ENCODE data around the gene LRRC2. TPM values are rescaled to one million over a fixed set of nuclear protein-coding genes. Genes with fewer than 3 reads are reported as not detected.
A peak's percentile ranks its signal among the peaks of the same experiment; 100 is the strongest.

Gene LRRC2
- total RNA-seq, 4 donors from 2014 or later: 1.0 to 3.5 (median 3.3) TPM

GRCh38 chr3:46564190-46565021 lies 1.7 kb downstream of the LRRC2 start:
- 81 to 84% methylated on average over 5 of the region's 5 CpGs for WGBS, 2 donors
- intact Hi-C loops (cut with DNase I; ENCODE audit: low total_unique reads): no loop called here
- TF ChIP-seq CTCF (IDR thresholded peaks at IDR 0.05) (no peak), POLR2A (IDR thresholded peaks at IDR 0.05) (no peak)
- peak in 1 of 2 donors; percentile 83 for DNase-seq (ENCODE audit: low spot score in 2 of 2)
- no peak overlapping the region for H3K4me3 ChIP-seq (ENCODE audit: low read depth, poor library complexity, severe bottlenecking)

- intact Hi-C loops (cut with DNase I; ENCODE audit: low total_unique reads): no loop called here
- TF ChIP-seq POLR2A (IDR thresholded peaks at IDR 0.05) (no peak), CTCF (IDR thresholded peaks at IDR 0.05) (no peak)
- DNase-seq (ENCODE audit: low spot score in 2 of 2): peak in 1 of 2 donors; percentile 31
- H3K4me3 ChIP-seq (ENCODE audit: low read depth, poor library complexity, severe bottlenecking): no peak overlapping the region
- 96 to 100% methylated on average over 1 of the region's 1 CpG for WGBS, 2 donors
These were observed 4.2 kb downstream of the LRRC2 start for GRCh38 chr3:46561951-46562350.

GRCh38 chr3:46561511-46561910 lies 4.6 kb downstream of the LRRC2 start:
- intact Hi-C loops (cut with DNase I; ENCODE audit: low total_unique reads): no loop called here
- no peak for TF ChIP-seq CTCF (IDR thresholded peaks at IDR 0.05)
- TF ChIP-seq POLR2A (IDR thresholded peaks at IDR 0.05): no peak
- DNase-seq (ENCODE audit: low spot score in 2 of 2): peak in 1 of 2 donors; percentile 62
- WGBS, 2 donors: 88 to 97% methylated on average over 2 of the region's 2 CpGs
- no peak overlapping the region for H3K4me3 ChIP-seq (ENCODE audit: low read depth, poor library complexity, severe bottlenecking)

GRCh38 chr3:46559091-46559704 lies 6.9 kb downstream of the LRRC2 start:
- H3K4me3 ChIP-seq (ENCODE audit: low read depth, poor library complexity, severe bottlenecking): no peak overlapping the region
- peak in 1 of 2 donors; percentile 21 for DNase-seq (ENCODE audit: low spot score in 2 of 2)
- TF ChIP-seq CTCF (IDR thresholded peaks at IDR 0.05) (no peak), POLR2A (IDR thresholded peaks at IDR 0.05) (no peak)
- WGBS, 2 donors: 74 to 79% methylated on average over 4 of the region's 4 CpGs
- intact Hi-C loops (cut with DNase I; ENCODE audit: low total_unique reads): no loop called here

- 31 to 56% methylated on average over 22 of the region's 22 CpGs for WGBS, 2 donors
- H3K4me3 ChIP-seq (ENCODE audit: low read depth, poor library complexity, severe bottlenecking): peak overlapping the region; percentile 10
- TF ChIP-seq POLR2A (IDR thresholded peaks at IDR 0.05) (no peak), CTCF (IDR thresholded peaks at IDR 0.05) (no peak)
- intact Hi-C loops (cut with DNase I; ENCODE audit: low total_unique reads): no loop called here
- DNase-seq (ENCODE audit: low spot score in 2 of 2): peak; percentile 26 to 88
These were observed 7.7 kb downstream of the LRRC2 start for GRCh38 chr3:46558184-46559043.
